Duodenal mucosa (tissue), 2 donors: ENCODE results near the gene CYLD.

ENCODE experiments used
- H3K27ac ChIP-seq: one replicate; pipeline ENCODE4 v1.7.0; 2013; ENCODE audit warnings: low read depth, low read length
- H3K27me3 ChIP-seq, 2 donors: one replicate each; pipeline ENCODE4 v1.7.0; 2013; ENCODE audit warnings: low read length in 2 of 2, control low read depth in 1 of 2; ENCODE audit not compliant: insufficient read depth in 2 of 2, control insufficient read depth in 1 of 2
- H3K36me3 ChIP-seq, 2 donors: one replicate each; pipeline ENCODE4 v1.7.0; 2013; ENCODE audit warnings: low read length in 2 of 2, control low read depth in 1 of 2; ENCODE audit not compliant: insufficient read depth in 2 of 2, control insufficient read depth in 1 of 2
- H3K4me1 ChIP-seq, 2 donors: one replicate each; pipeline ENCODE4 v1.7.0; 2013; ENCODE audit warnings: low read length in 2 of 2, control low read depth in 1 of 2; ENCODE audit not compliant: insufficient read depth in 2 of 2, control insufficient read depth in 1 of 2
- H3K4me3 ChIP-seq, 2 donors: one replicate each; pipeline ENCODE4 v1.7.0; 2013; ENCODE audit warnings: low read length in 2 of 2, low read depth in 1 of 2
- H3K9ac ChIP-seq, 2 donors: one replicate each; pipeline ENCODE4 v1.7.0; 2013; ENCODE audit warnings: low read length in 2 of 2, low read depth in 1 of 2
- H3K9me3 ChIP-seq, 2 donors: one replicate each; pipeline ENCODE4 v1.7.0; 2013; ENCODE audit warnings: low read length in 2 of 2, control low read depth in 1 of 2; ENCODE audit not compliant: control insufficient read depth in 1 of 2

CYLD gene

DNA sequence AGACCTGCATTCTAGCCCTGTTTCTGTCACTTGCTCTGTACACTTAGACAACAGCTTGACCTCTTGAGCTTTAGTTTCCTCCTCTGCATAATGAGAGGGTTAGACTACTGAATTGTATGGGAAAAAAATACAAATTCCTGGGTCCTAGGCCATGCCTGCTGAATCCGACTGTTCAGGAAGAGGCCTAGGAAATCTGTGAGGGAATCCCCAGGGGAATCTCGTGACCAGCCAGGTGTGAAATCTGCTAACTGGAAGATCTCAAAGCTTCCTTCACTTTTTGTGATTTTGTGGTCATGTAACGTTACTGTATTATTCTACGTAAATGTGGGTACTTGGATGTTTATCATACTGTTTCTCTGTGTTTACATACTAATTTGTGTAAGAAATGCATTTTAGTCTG lies 58.2 kb downstream of the CYLD start:
- Histone ChIP-seq H3K9me3 (no peaks in the 10 kb centered on the region), H3K36me3 (peaks cover 16 to 32% of the 10 kb centered on the region in 2 donors), H3K9ac (no peak overlapping the region), H3K4me1 (no peaks in the 10 kb centered on the region), H3K4me3 (no peak overlapping the region), H3K27ac (no peak overlapping the region), H3K27me3 (no peaks in the 10 kb centered on the region)

DNA sequence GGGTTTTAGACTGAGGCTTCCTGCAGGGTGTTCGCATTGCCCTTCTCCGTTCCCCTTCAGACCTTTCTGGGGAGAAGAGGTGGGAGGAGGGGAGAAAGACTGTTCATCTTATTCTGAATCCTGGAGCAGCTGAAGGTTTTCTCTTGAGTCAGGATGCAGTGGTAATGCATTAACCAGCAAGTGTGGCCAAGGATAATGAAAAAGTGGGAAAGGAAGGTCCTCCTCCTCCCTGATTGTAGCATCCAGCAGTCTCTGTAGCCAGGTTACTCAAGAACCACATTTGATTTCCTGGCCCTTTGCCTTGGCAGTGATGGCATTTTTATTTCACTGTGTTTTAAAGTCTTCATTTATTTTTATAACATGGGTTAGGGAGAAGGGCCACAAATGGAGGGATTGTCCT lies 59.1 kb downstream of the CYLD start:
- H3K4me1 ChIP-seq: peaks cover 0 to 4% of the 10 kb centered on the region in 2 donors
- H3K9me3 ChIP-seq: no peaks in the 10 kb centered on the region
- H3K36me3 ChIP-seq: peaks cover 10 to 24% of the 10 kb centered on the region in 2 donors
- no peak overlapping the region for H3K27ac ChIP-seq
- H3K27me3 ChIP-seq: no peaks in the 10 kb centered on the region
- H3K4me3 ChIP-seq: no peak overlapping the region
- no peak overlapping the region for H3K9ac ChIP-seq

DNA sequence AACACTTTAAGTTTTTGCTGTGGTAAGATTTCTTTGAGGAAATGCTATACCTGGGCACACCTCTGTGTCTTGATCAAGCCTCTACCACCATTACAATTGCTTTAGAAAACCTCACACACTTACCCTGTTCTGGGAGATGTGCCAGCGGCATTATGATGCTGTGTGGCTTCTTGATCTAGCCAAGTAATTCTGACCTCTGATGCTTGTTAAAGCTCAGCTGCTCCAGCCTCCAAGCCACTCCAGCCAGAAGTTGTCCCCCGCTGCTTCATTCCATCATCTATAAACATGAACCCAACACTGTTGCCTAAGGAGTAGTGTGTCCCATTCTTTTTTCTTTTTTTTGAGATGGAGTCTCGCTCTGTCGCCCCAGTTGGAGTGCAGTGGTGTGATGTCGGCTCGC lies 60.1 kb downstream of the CYLD start:
- no peaks in the 10 kb centered on the region for H3K27me3 ChIP-seq
- no peak overlapping the region for H3K27ac ChIP-seq
- peaks cover 5 to 15% of the 10 kb centered on the region in 2 donors for H3K36me3 ChIP-seq
- H3K4me1 ChIP-seq: peaks cover 0 to 8% of the 10 kb centered on the region in 2 donors
- no peak overlapping the region for H3K4me3 ChIP-seq
- H3K9ac ChIP-seq: no peak overlapping the region
- H3K9me3 ChIP-seq: no peaks in the 10 kb centered on the region

DNA sequence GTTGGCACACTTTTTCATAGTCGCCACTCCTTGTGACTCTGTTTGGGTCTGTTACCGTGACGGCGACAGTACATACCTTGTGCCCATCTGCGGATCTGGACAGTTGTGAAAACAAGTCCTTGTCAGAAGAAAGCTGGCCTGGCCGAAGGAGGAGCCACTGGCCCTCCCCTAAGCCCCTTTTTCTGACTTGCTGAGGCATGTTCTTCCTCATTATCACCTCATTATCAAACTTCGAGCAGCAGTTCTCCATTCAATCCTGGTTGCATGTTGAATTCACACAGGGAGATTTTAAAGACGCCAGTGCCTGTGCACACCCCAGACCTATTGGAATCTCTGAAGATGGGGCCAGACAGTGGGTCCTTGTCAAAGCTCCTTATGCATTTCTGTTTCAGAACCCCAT lies 61.1 kb downstream of the CYLD start:
- no peak overlapping the region for H3K9ac ChIP-seq
- H3K9me3 ChIP-seq: no peaks in the 10 kb centered on the region
- no peaks in the 10 kb centered on the region for H3K27me3 ChIP-seq
- peaks cover 5 to 7% of the 10 kb centered on the region in 2 donors for H3K36me3 ChIP-seq
- peaks cover 0 to 8% of the 10 kb centered on the region in 2 donors for H3K4me1 ChIP-seq
- H3K27ac ChIP-seq: no peak overlapping the region
- H3K4me3 ChIP-seq: no peak overlapping the region

DNA sequence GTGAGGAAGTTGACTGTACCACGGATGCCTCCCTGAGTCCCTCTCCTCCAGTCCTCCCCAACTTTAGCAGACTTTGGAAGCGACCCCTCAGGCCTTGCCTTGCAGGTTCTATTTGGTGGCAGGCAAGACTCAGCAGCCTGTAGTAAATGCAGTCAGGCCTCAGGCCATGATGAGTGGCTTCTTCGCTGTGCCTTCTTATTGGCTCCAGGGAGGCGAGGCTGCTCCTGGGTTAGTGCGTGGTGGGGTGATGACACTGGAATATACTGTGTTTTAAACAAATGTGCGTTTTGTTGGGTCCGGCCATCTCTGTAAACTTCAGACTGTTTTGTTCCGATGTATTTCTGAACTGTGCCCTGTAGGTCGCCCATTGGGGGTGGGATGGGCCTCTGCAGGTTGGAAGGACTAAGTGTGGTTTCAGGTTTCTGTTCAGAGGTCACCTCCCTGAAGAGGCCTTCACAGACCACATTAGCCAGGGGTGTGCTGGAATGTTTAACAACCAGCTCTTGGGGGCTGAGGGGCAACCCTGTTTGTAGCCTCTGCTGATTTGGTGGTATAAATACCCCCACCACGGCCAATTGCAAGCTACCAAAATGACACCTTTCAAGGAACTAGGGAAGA lies 62.5 kb downstream of the CYLD start:
- no peaks in the 10 kb centered on the region for H3K9me3 ChIP-seq
- no peaks in the 10 kb centered on the region for H3K27me3 ChIP-seq
- peaks cover 0 to 8% of the 10 kb centered on the region in 2 donors for H3K4me1 ChIP-seq
- H3K4me3 ChIP-seq: no peak overlapping the region
- no peak overlapping the region for H3K27ac ChIP-seq
- no peak overlapping the region for H3K9ac ChIP-seq
- no peaks in the 10 kb centered on the region for H3K36me3 ChIP-seq

DNA sequence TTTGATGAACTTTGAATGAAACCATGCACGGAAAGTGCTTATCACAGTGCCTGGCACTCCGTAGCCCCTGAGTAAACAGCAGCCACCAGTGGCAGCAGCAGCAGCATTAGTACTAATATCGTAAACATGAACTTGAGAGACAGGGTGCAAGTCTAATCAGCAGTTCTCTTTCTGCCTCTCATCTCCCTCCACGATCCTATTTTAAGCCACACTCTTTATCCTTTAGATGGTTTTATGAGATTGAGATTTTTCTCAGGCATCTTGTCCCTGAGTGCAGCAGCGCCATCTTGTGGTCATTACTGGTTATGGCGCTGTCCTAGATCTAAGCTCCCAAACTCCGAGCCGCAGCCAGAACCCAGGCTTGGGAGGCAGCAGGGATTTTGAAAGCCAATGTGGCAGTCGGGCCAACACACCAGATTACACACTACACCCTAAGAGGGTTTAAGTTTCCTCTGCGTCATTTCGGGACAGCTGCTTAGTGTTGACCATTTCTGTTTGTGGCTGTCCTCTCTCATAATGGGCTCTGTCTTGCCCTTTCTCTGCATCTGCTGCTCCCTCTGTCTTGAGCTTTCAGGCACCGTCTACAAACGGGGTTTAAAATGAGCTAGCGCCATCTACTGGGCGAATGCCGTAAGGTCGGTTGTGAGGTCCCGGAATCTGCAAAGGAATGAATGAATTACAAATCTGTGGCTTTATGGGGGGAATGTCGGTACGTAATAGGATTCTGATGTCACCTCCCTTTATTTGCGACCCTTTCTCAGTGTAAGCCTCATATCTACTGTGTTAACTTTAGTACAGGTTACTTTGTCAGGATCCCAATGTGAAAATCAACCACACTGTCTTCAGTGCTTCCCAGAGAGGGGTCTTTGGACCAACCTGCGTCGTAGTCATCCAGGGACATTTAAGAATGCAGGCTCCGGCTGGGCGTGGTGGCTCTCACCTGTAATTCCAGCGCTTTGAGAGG lies 64.5 kb downstream of the CYLD start:
- H3K27ac ChIP-seq: no peak overlapping the region
- H3K36me3 ChIP-seq: no peaks in the 10 kb centered on the region
- peaks cover 0 to 8% of the 10 kb centered on the region in 2 donors for H3K4me1 ChIP-seq
- no peaks in the 10 kb centered on the region for H3K9me3 ChIP-seq
- peak overlapping the region in 1 of 2 donors; percentile 25 for H3K9ac ChIP-seq
- H3K27me3 ChIP-seq: no peaks in the 10 kb centered on the region
- H3K4me3 ChIP-seq: peak overlapping the region; percentile 49 to 58

DNA sequence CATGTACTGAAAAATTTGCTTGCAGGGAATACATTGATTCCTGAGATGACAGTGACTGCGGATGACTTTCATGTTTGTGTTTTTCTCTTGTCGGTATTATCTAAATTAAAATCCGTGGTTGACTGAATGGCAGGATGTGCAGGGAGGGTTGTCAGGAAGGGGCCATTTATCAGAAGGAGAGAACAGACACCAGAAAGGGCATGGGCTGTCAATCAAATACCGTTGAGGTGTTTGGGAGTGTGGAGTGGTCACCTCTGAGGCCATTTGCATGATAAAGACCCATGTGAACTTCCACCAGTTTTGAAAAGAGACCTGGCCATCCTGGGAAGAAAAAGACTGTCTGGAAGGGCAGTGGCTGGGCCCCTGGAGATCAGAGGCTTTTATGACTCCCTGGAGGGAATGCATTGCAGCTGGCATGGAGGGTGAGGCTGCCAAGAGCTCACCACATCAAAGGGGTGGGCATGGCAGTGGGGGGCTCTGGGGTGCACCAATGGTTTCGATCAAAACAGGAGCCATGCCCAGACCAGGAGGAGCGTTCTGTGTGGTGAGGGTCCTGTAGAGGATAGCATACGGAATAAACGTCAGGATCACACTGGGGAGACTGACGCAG lies 67.1 kb downstream of the CYLD start:
- peaks cover 0 to 8% of the 10 kb centered on the region in 2 donors for H3K4me1 ChIP-seq
- no peak overlapping the region for H3K4me3 ChIP-seq
- no peaks in the 10 kb centered on the region for H3K9me3 ChIP-seq
- no peak overlapping the region for H3K9ac ChIP-seq
- H3K27me3 ChIP-seq: no peaks in the 10 kb centered on the region
- H3K27ac ChIP-seq: no peak overlapping the region
- H3K36me3 ChIP-seq: no peaks in the 10 kb centered on the region

DNA sequence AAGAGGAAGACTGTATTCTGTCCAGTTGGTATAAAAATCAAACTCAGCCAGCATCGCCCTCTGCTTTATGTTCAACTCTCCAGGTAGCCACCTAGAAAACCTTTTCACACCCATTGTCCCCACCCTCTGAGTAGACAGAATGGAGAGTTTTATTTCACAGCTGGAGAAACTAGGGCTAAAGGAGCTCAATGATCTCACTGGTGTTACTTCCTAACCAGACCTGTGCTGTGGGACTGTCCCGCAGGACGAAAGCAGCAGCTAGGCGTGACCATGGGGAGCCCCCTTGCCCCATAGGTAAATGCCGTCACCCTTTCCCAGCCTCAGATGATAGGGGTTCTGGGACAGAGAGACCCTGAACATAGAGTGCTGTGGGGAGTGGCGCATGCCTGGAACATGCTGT lies 67.7 kb downstream of the CYLD start:
- H3K4me1 ChIP-seq: peaks cover 0 to 8% of the 10 kb centered on the region in 2 donors
- no peaks in the 10 kb centered on the region for H3K9me3 ChIP-seq
- no peaks in the 10 kb centered on the region for H3K36me3 ChIP-seq
- no peak overlapping the region for H3K27ac ChIP-seq
- no peak overlapping the region for H3K9ac ChIP-seq
- H3K4me3 ChIP-seq: no peak overlapping the region
- no peaks in the 10 kb centered on the region for H3K27me3 ChIP-seq

DNA sequence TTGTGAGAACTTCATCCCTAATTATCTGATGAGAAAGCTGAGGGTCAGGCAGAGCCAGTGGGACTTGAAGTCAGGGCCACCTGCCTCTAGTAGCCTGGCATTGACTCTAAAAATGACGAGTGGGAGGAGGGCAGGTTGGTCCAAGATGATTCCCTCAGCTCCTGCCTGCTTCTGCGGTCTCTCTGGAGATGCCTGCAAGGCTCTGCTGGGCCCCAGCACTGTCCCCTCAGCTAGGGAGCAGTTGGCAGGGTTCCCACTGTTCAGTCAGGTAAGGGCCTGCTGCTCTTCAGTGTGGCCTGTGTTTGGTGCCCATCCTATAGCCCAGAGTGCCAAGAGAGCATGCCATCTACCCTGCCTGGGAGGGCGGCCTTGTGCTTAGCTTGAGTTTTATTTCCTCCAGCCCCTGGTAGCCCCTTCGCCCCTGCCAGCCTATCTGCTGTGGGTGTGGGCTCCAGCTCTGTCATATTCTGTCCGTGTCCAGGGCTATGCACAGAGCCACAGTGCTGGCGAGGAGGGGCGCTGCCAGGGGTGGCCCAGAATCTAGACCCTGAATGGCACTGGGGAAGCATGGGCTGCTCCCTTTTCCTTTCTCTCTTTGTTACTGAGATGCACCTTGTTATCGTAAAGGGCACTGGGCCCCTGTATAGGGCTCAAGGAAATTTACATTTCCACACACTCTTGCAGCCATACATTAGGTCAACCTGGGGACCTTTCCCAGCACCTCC lies 68.5 kb downstream of the CYLD start:
- Histone ChIP-seq H3K9ac (no peak overlapping the region), H3K4me1 (peaks cover 0 to 8% of the 10 kb centered on the region in 2 donors), H3K36me3 (no peaks in the 10 kb centered on the region), H3K27ac (no peak overlapping the region), H3K9me3 (no peaks in the 10 kb centered on the region), H3K4me3 (no peak overlapping the region), H3K27me3 (no peaks in the 10 kb centered on the region)
